ENCODE measurements around the gene DNER. TPM values are rescaled to one million over a fixed set of nuclear protein-coding genes. Genes with fewer than 3 reads are reported as not detected.

DNER gene
- total RNA-seq, 1 donor from 2014 or later: not detected

DNA sequence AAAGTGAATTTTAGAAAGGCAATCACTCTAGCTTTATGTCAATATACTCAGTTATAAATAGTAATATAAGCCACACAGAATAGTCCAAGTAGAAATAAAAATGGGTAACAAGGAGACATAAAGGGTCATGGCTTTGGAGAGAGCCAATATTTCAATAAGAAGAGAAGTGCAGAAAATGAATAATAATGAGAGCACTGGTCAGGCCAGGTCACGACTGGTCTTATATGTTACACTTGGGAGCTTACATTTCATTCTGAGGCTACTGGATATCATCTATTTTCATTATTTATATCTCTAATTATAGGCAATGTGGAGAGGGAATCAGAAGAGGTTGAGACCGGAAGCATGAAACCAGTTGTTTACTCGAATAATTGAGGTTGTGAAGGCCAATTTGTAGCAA is 262.5 kb downstream of the DNER start:
- H3K27ac Mint-ChIP-seq (ENCODE audit: unreplicated experiment): no peak overlapping the region
- no peak for DNase-seq (ENCODE audit: low spot score)
- no peaks in the 10 kb centered on the region for H3K36me3 Mint-ChIP-seq (ENCODE audit: low read depth)
- TF ChIP-seq, protein P1, sequence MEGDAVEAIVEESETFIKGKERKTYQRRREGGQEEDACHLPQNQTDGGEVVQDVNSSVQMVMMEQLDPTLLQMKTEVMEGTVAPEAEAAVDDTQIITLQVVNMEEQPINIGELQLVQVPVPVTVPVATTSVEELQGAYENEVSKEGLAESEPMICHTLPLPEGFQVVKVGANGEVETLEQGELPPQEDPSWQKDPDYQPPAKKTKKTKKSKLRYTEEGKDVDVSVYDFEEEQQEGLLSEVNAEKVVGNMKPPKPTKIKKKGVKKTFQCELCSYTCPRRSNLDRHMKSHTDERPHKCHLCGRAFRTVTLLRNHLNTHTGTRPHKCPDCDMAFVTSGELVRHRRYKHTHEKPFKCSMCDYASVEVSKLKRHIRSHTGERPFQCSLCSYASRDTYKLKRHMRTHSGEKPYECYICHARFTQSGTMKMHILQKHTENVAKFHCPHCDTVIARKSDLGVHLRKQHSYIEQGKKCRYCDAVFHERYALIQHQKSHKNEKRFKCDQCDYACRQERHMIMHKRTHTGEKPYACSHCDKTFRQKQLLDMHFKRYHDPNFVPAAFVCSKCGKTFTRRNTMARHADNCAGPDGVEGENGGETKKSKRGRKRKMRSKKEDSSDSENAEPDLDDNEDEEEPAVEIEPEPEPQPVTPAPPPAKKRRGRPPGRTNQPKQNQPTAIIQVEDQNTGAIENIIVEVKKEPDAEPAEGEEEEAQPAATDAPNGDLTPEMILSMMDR (IDR thresholded peaks at IDR 0.05): no peak
- peaks cover 13% of the 10 kb centered on the region for H3K4me1 Mint-ChIP-seq (ENCODE audit: low read depth)
- H3K27me3 Mint-ChIP-seq (ENCODE audit: low read depth): no peaks in the 10 kb centered on the region
- H3K4me3 Mint-ChIP-seq (ENCODE audit: unreplicated experiment): no peak overlapping the region
- peaks cover 3% of the 10 kb centered on the region for H3K9me3 Mint-ChIP-seq (ENCODE audit: low read depth)

GRCh38 chr2:229447227-229447626 is 267.1 kb downstream of the DNER start:
- H3K27me3 Mint-ChIP-seq (ENCODE audit: low read depth): no peaks in the 10 kb centered on the region
- no peak overlapping the region for H3K27ac Mint-ChIP-seq (ENCODE audit: unreplicated experiment)
- TF ChIP-seq, protein P1 (IDR thresholded peaks at IDR 0.05): no peak

DNA sequence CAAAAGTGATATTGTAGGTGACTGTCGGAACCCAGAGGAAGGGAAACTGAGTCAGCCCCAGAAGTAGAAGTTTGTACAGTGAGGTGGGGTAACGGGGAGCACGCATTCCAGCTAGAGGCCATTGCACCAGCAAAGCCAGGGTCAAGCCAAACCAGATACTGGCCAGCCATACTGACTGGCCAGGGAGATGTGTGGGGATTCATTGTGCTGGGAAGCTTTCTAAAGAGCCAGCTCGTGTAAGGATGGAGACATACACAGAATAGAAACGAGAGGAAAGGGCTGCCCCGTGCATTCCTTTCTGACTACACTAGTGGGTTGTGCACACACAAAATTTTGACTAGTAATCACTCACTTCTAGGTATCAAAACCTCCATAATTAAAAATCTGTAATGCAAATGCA is 268.0 kb downstream of the DNER start:
- TF ChIP-seq, protein P1 (IDR thresholded peaks at IDR 0.05): no peak
- H3K36me3 Mint-ChIP-seq (ENCODE audit: low read depth): no peaks in the 10 kb centered on the region
- peaks cover 25% of the 10 kb centered on the region for H3K4me1 Mint-ChIP-seq (ENCODE audit: low read depth)
- peak overlapping the region; percentile 96 for H3K27ac Mint-ChIP-seq (ENCODE audit: unreplicated experiment)
- H3K27me3 Mint-ChIP-seq (ENCODE audit: low read depth): no peaks in the 10 kb centered on the region
- H3K9me3 Mint-ChIP-seq (ENCODE audit: low read depth): peaks cover 3% of the 10 kb centered on the region
- H3K4me3 Mint-ChIP-seq (ENCODE audit: unreplicated experiment): no peak overlapping the region
- DNase-seq (ENCODE audit: low spot score): no peak

More at GRCh38 chr2:229447227-229447626, 267.1 kb downstream of the DNER start:
- Mint-ChIP-seq H3K36me3 (ENCODE audit: low read depth) (no peaks in the 10 kb centered on the region), H3K4me3 (ENCODE audit: unreplicated experiment) (no peak overlapping the region), H3K9me3 (ENCODE audit: low read depth) (peaks cover 3% of the 10 kb centered on the region), H3K4me1 (ENCODE audit: low read depth) (peaks cover 25% of the 10 kb centered on the region)
- DNase-seq (ENCODE audit: low spot score): no peak

DNA sequence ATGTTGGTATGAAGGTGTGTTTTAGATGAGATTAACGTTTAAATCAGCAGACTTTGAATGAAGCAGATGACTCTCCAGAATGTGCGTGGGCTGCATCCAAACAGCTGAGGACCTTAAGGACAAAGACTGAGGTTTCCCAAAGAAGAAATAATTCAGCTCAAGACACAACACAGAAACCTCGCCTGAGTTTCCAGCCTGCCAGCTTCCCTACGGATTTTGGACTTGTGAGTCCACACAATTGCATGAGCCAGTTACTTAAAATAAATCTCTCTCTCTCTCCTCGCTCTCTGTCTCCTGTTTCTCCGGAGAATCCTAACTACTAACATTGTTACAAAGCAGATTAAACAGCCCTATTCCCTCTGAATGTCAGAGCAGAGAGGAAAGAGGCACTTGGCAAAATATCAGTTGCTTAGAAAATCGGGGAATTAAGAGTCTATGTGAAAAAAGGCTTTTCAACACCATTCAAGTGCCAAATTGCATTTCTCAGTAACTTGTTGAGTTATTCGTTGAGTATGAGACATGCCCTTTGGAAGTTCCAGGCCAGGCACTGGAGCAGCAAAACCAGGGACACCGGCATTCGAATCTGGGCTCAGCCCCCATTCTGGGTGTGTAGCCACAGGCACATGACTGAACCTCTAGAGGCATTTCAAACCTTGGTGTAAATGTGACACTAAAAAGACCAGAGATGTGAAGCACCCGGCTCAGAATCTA is 268.7 kb downstream of the DNER start:
- H3K4me3 Mint-ChIP-seq (ENCODE audit: unreplicated experiment): peak overlapping the region; percentile 40
- DNase-seq (ENCODE audit: low spot score): no peak
- TF ChIP-seq, protein P1 (IDR thresholded peaks at IDR 0.05): no peak
- no peaks in the 10 kb centered on the region for H3K36me3 Mint-ChIP-seq (ENCODE audit: low read depth)
- peaks cover 3% of the 10 kb centered on the region for H3K9me3 Mint-ChIP-seq (ENCODE audit: low read depth)
- peaks cover 4% of the 10 kb centered on the region for H3K27me3 Mint-ChIP-seq (ENCODE audit: low read depth)
- peak overlapping the region; percentile 96 for H3K27ac Mint-ChIP-seq (ENCODE audit: unreplicated experiment)
- peaks cover 25% of the 10 kb centered on the region for H3K4me1 Mint-ChIP-seq (ENCODE audit: low read depth)

GRCh38 chr2:229445019-229445418 is 269.3 kb downstream of the DNER start:
- H3K36me3 Mint-ChIP-seq (ENCODE audit: low read depth): no peaks in the 10 kb centered on the region
- peak overlapping the region; percentile 40 for H3K4me3 Mint-ChIP-seq (ENCODE audit: unreplicated experiment)
- peaks cover 9% of the 10 kb centered on the region for H3K27me3 Mint-ChIP-seq (ENCODE audit: low read depth)
- peak overlapping the region; percentile 96 for H3K27ac Mint-ChIP-seq (ENCODE audit: unreplicated experiment)
- no peaks in the 10 kb centered on the region for H3K9me3 Mint-ChIP-seq (ENCODE audit: low read depth)
- H3K4me1 Mint-ChIP-seq (ENCODE audit: low read depth): peaks cover 25% of the 10 kb centered on the region
- no peak for DNase-seq (ENCODE audit: low spot score)
- TF ChIP-seq, protein P1 (IDR thresholded peaks at IDR 0.05): peak; percentile 20
